K562 (cell line): Measurements from ENCODE around the gene NPDC1. TPM values are rescaled to one million over a fixed set of nuclear protein-coding genes. Genes with fewer than 3 reads are reported as not detected.

Experiments used
- CAMTA2 ChIP-seq: fragments of 250-450 bp; sonication (Bioruptor Pico); conservative IDR thresholded peaks from 2 replicates; pipeline ENCODE4 v1.5.1; 2022
- KDM4B ChIP-seq, 2 experiments: fragments of 450-650 bp in 1 of 2; sonication (generic) in 1 of 2; IDR thresholded peaks; 2 replicates each; pipeline ENCODE4 v1.6.1; 2016 to 2017; ENCODE audit warnings: borderline replicate concordance in 2 of 2, antibody characterized with exemption in 1 of 2, low read depth in 1 of 2, mild to moderate bottlenecking in 1 of 2
- PRPF4 ChIP-seq: fragments of 200-400 bp; formaldehyde crosslinking; IDR thresholded peaks from one replicate; pipeline ENCODE4 v1.6.1; 2017; ENCODE audit warnings: low read length, low read depth, mild to moderate bottlenecking; ENCODE audit not compliant: insufficient read depth, poor library complexity, severe bottlenecking
- ZBTB17 ChIP-seq: fragments of 450-650 bp; formaldehyde crosslinking; IDR thresholded peaks from 2 replicates; pipeline ENCODE4 v1.4.0; 2020; ENCODE audit warnings: mild to moderate bottlenecking
- ZNF133 ChIP-seq: fragments of 250-450 bp; sonication (Bioruptor Pico); IDR thresholded peaks from 2 replicates; pipeline ENCODE4 v1.4.0; 2020; ENCODE audit warnings: mild to moderate bottlenecking
- ZNF232 ChIP-seq: sonication (generic); formaldehyde crosslinking; IDR thresholded peaks from 2 replicates; pipeline ENCODE4 v1.8.0; 2022; ENCODE audit warnings: mild to moderate bottlenecking, missing genetic modification reagents
- ZNF280B ChIP-seq: fragments of 250-450 bp; sonication (Bioruptor Pico); IDR thresholded peaks from 2 replicates; pipeline ENCODE4 v1.5.1; 2021; ENCODE audit warnings: mild to moderate bottlenecking
- ZNF395 ChIP-seq: fragments of 200-800 bp; sonication (Bioruptor generic); IDR thresholded peaks from 2 replicates; pipeline ENCODE4 v1.6.1; 2017; ENCODE audit warnings: missing genetic modification characterization, missing compliant biosample characterization
- polyA plus RNA-seq, 8 experiments: library from polyadenylated mRNA; depleted of rRNA in 4 of 8; stranded (reverse) in 5 of 8; unstranded in 3 of 8; fragments of >200 nt; fragmentation: Nextera tagmentation in 2 of 8; fragmentation: Illumina TruSeq in 1 of 8; extraction: Ambion mirVana in 2 of 8; extraction: Trizol in 1 of 8; gene quantifications; 2 replicates each; pipeline versions ENCODE4 v1.2.1 to v1.2.3, GENCODE V29; 2011 to 2014; ENCODE audit warnings: inconsistent platforms in 1 of 8, missing spikeins in 1 of 8
- total RNA-seq, 7 experiments: library from RNA; depleted of rRNA in 6 of 7; stranded (reverse); fragments of >200 nt in 6 of 7; fragmentation: Illumina TruSeq in 2 of 7; extraction: Trizol in 2 of 7; gene quantifications; 2 replicates each; pipeline versions ENCODE4 v1.2.1 to v1.2.3, GENCODE V29; 2011 to 2021; ENCODE audit warnings: low replicate concordance in 1 of 7
- TF ChIP-seq, protein P1 (sequence below): fragments of 450-650 bp; IDR thresholded peaks from 2 replicates; pipeline ENCODE4 v1.6.1; 2016; ENCODE audit warnings: borderline replicate concordance

Gene NPDC1
- total and polyA plus RNA-seq, 9 of the 15 experiments (the other 6 are each of a cell fraction or from before 2014, with no cell fraction given), result 0.06 to 2.1 (median 0.53) TPM; not detected in 3

DNA sequence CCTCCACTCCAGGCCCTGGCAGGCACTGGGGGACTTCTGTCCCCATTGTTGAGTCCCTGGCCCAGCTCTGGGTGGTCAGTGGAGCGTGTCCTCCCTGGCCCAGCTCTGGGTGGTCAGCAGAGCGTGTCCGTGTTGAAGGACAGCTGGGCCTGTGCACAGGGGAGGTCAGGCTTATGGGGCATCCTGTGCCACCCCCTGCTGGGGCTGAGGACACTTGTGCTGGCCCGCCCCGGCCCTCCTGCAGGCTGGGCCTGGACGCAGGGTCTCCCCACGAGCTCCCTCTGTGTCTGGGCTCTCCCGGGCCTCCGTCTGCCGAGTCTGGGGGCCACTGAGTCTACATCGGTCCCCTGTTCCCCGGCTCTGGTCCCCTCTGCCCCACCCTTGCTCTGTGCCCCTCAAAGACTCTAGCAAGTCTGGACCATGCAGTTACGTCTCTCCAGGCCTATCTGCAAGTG is 38.1 kb downstream of the NPDC1 start (continued):
- TF ChIP-seq, protein P1, sequence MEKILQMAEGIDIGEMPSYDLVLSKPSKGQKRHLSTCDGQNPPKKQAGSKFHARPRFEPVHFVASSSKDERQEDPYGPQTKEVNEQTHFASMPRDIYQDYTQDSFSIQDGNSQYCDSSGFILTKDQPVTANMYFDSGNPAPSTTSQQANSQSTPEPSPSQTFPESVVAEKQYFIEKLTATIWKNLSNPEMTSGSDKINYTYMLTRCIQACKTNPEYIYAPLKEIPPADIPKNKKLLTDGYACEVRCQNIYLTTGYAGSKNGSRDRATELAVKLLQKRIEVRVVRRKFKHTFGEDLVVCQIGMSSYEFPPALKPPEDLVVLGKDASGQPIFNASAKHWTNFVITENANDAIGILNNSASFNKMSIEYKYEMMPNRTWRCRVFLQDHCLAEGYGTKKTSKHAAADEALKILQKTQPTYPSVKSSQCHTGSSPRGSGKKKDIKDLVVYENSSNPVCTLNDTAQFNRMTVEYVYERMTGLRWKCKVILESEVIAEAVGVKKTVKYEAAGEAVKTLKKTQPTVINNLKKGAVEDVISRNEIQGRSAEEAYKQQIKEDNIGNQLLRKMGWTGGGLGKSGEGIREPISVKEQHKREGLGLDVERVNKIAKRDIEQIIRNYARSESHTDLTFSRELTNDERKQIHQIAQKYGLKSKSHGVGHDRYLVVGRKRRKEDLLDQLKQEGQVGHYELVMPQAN, result no peak
- TF ChIP-seq KDM4B (IDR thresholded peaks at IDR 0.05; ENCODE audit: borderline replicate concordance in 2 of 2, low read depth in 1 of 2), result no peak
- no peak for TF ChIP-seq ZNF395 (CRISPR knock-in tag)
- TF ChIP-seq PRPF4, result no peak
- TF ChIP-seq ZNF133, result no peak
- TF ChIP-seq ZBTB17 (CRISPR knock-in tag), result no peak
- TF ChIP-seq CAMTA2 (CRISPR knock-in tag), result no peak
- TF ChIP-seq ZNF280B (CRISPR knock-in tag), result no peak
- TF ChIP-seq ZNF232, result no peak
